Endothelial cell of umbilical vein (primary cell): ENCODE results near the gene AMY2B.

Source experiments
- CTCF ChIP-seq, 2 donors: IDR thresholded peaks; 1 replicate in 1 of 2; 2 replicates in 1 of 2; pipeline ENCODE4 v1.5.1; 2011; ENCODE audit warnings: low read length in 2 of 2, mild to moderate bottlenecking in 2 of 2, moderate library complexity in 2 of 2, control low read depth in 1 of 2, inconsistent platforms in 1 of 2, low read depth in 1 of 2; ENCODE audit not compliant: insufficient read depth in 1 of 2; ENCODE audit errors: extremely low read depth in 1 of 2
- EZH2 ChIP-seq: IDR thresholded peaks from 2 replicates; pipeline ENCODE4 v1.6.1; 2012; ENCODE audit warnings: borderline replicate concordance, low read depth, mild to moderate bottlenecking, moderate library complexity, low read length, inconsistent platforms; ENCODE audit not compliant: severe bottlenecking
- FOS ChIP-seq: IDR thresholded peaks from 2 replicates; pipeline ENCODE4 v1.6.1; 2011; ENCODE audit warnings: mild to moderate bottlenecking, low read length, moderate library complexity, borderline replicate concordance; ENCODE audit not compliant: insufficient read depth
- JUN ChIP-seq: IDR thresholded peaks from 2 replicates; pipeline ENCODE4 v1.6.1; 2011; ENCODE audit warnings: borderline replicate concordance, low read depth; ENCODE audit not compliant: insufficient read length, insufficient read depth
- MAX ChIP-seq: IDR thresholded peaks from 2 replicates; pipeline ENCODE4 v1.6.1; 2011; ENCODE audit not compliant: insufficient read depth, insufficient read length
- POLR2A ChIP-seq: IDR thresholded peaks from 2 replicates; pipeline ENCODE4 v1.6.1; 2012; ENCODE audit warnings: low read depth, mild to moderate bottlenecking, control low read depth, low read length
- POLR2AphosphoS5 ChIP-seq: IDR thresholded peaks from 2 replicates; pipeline ENCODE4 v1.6.1; 2012; ENCODE audit warnings: low read depth, mild to moderate bottlenecking, control low read depth, low read length, moderate library complexity; ENCODE audit not compliant: insufficient read depth

- TF ChIP-seq EZH2 (no peak), MAX (no peak), POLR2A (no peak), CTCF (IDR thresholded peaks at IDR 0.05; ENCODE audit: extremely low read depth in 1 of 2, insufficient read depth in 1 of 2, low read depth in 1 of 2, low read length in 2 of 2) (no peak), POLR2AphosphoS5 (no peak), FOS (no peak), JUN (no peak)
Measured at GRCh38 chr1:103523346-103523745, 48.0 kb upstream of the AMY2B start.
